CD14-positive monocyte (primary cell): ENCODE data around the gene GPA33. TPM values are rescaled to one million over a fixed set of nuclear protein-coding genes. Genes with fewer than 3 reads are reported as not detected.
A peak's percentile ranks its signal among the peaks of the same experiment; 100 is the strongest.

Experiments used
- DNase-seq, 3 donors: peaks; one replicate each; pipeline ENCODE4 v3.0.0-alpha.2; 2011 to 2022
- H2AFZ ChIP-seq: 2 replicates; pipeline ENCODE4 v1.6.0; 2012; ENCODE audit warnings: mild to moderate bottlenecking, low read depth, low read length, inconsistent platforms; ENCODE audit not compliant: insufficient read depth, poor library complexity, severe bottlenecking
- H3K27ac ChIP-seq, 2 donors: 1 replicate in 1 of 2; 2 replicates in 1 of 2; pipeline ENCODE4 v1.5.1; 2012 to 2013; ENCODE audit warnings: low read length in 2 of 2, control low read depth in 1 of 2, inconsistent platforms in 1 of 2, low read depth in 1 of 2, mild to moderate bottlenecking in 1 of 2
- H3K27me3 ChIP-seq, 2 donors: one replicate each; pipeline versions ENCODE4 v1.6.0 to v1.6.1; 2011 to 2013; ENCODE audit warnings: low read length in 2 of 2; ENCODE audit not compliant: control insufficient read depth in 2 of 2, insufficient read depth in 2 of 2
- H3K36me3 ChIP-seq, 2 donors: replicated peaks in 1 of 2; 1 replicate in 1 of 2; 2 replicates in 1 of 2; pipeline versions ENCODE4 v1.5.1 to v1.6.1; 2012 to 2013; ENCODE audit warnings: low read length in 2 of 2, control low read depth in 1 of 2, inconsistent platforms in 1 of 2, mild to moderate bottlenecking in 1 of 2; ENCODE audit not compliant: insufficient read depth in 2 of 2, control insufficient read depth in 1 of 2
- H3K4me1 ChIP-seq, 2 donors: 1 replicate in 1 of 2; 2 replicates in 1 of 2; pipeline versions ENCODE4 v1.5.1 to v1.6.1; 2012 to 2013; ENCODE audit warnings: low read length in 2 of 2, control low read depth in 1 of 2, inconsistent platforms in 1 of 2, mild to moderate bottlenecking in 1 of 2, moderate library complexity in 1 of 2; ENCODE audit not compliant: insufficient read depth in 2 of 2, control insufficient read depth in 1 of 2
- H3K4me2 ChIP-seq: replicated peaks from 2 replicates; pipeline ENCODE3; 2012; ENCODE audit warnings: low read length, moderate library complexity, mild to moderate bottlenecking; ENCODE audit not compliant: poor library complexity, severe bottlenecking; ENCODE audit errors: extremely low read depth
- H3K4me3 ChIP-seq, 3 experiments: fragments of 200-600 bp in 1 of 3; sonication (generic) in 1 of 3; replicated peaks in 1 of 3; 1 replicate in 2 of 3; 2 replicates in 1 of 3; pipeline ENCODE4 v1.5.1; 2011 to 2013; ENCODE audit warnings: low read length in 3 of 3, mild to moderate bottlenecking in 3 of 3, control low read depth in 2 of 3, low read depth in 2 of 3, inconsistent platforms in 1 of 3, moderate library complexity in 1 of 3
- H3K79me2 ChIP-seq: 2 replicates; pipeline ENCODE4 v1.6.0; 2012; ENCODE audit warnings: mild to moderate bottlenecking, control low read depth, inconsistent platforms, low read length, moderate library complexity; ENCODE audit not compliant: insufficient read depth
- H3K9ac ChIP-seq: 2 replicates; pipeline ENCODE4 v1.6.0; 2017; ENCODE audit warnings: low read length, mild to moderate bottlenecking; ENCODE audit not compliant: insufficient read depth, poor library complexity, severe bottlenecking
- H3K9me3 ChIP-seq, 2 donors: replicated peaks in 1 of 2; 1 replicate in 1 of 2; 2 replicates in 1 of 2; pipeline versions ENCODE4 v1.5.1 to v1.6.1; 2012 to 2013; ENCODE audit warnings: low read length in 2 of 2, control low read depth in 1 of 2; ENCODE audit not compliant: control insufficient read depth in 1 of 2, insufficient read depth in 1 of 2
- H4K20me1 ChIP-seq: 2 replicates; pipeline ENCODE4 v1.6.0; 2012; ENCODE audit warnings: mild to moderate bottlenecking, low read length, control low read depth, moderate library complexity; ENCODE audit not compliant: insufficient read depth
- H3K27ac Mint-ChIP-seq, 7 donors: one replicate each; pipeline ENCODE4 v1.8.0; 2020; ENCODE audit warnings: mild to moderate bottlenecking in 7 of 7, mixed read lengths in 7 of 7, moderate library complexity in 6 of 7, inconsistent platforms in 2 of 7
- H3K27me3 Mint-ChIP-seq, 3 donors: one replicate each; pipeline ENCODE4 v1.8.0; 2021 to 2022; ENCODE audit warnings: low read depth in 3 of 3, mild to moderate bottlenecking in 3 of 3, mixed read lengths in 3 of 3, moderate library complexity in 3 of 3, inconsistent platforms in 1 of 3
- H3K36me3 Mint-ChIP-seq, 2 donors: one replicate each; pipeline ENCODE4 v1.8.0; 2020; ENCODE audit warnings: mixed read lengths in 2 of 2, inconsistent platforms in 1 of 2, mild to moderate bottlenecking in 1 of 2
- H3K4me1 Mint-ChIP-seq: one replicate; pipeline ENCODE4 v1.8.0; 2020; ENCODE audit warnings: mild to moderate bottlenecking, mixed read lengths
- H3K4me3 Mint-ChIP-seq, 2 donors: one replicate each; pipeline ENCODE4 v1.8.0; 2020; ENCODE audit warnings: mild to moderate bottlenecking in 2 of 2, mixed read lengths in 2 of 2, moderate library complexity in 1 of 2
- H3K9me3 Mint-ChIP-seq, 7 donors: one replicate each; pipeline ENCODE4 v1.8.0; 2020 to 2022; ENCODE audit warnings: mixed read lengths in 7 of 7, mild to moderate bottlenecking in 6 of 7, moderate library complexity in 6 of 7, inconsistent platforms in 2 of 7
- CTCF ChIP-seq: fragments of 200-600 bp; IDR thresholded peaks from one replicate; pipeline ENCODE4 v1.8.0; 2022; ENCODE audit warnings: antibody characterized with exemption, mild to moderate bottlenecking
- WGBS: methylation state at CpG from one replicate; pipeline ENCODE4 v1.1.5; 2013; ENCODE audit warnings: missing lambda C conversion rate; ENCODE audit not compliant: insufficient coverage; 5-methylcytosine and 5-hydroxymethylcytosine counted together
- intact Hi-C, 2 donors: fragments of 100-400 bp; cut with micrococcal nuclease; formaldehyde crosslinking; loops; one replicate each; pipeline versions ENCODE4 v1.15.0 to v1.15.1; 2023
- polyA plus RNA-seq, 3 donors: library from polyadenylated mRNA; depleted of rRNA in 1 of 3; unstranded in 2 of 3; stranded (reverse) in 1 of 3; fragments of 300-500 nt in 2 of 3; fragments of >200 nt in 1 of 3; fragmentation: Illumina TruSeq in 2 of 3; gene quantifications; 1 replicate in 2 of 3; 2 replicates in 1 of 3; pipeline ENCODE4 v1.2.3, GENCODE V29; 2012 to 2021

The GPA33 gene
- polyA plus RNA-seq, 3 donors: 0.84 to 1.8 (median 1.8) TPM

GRCh38 chr1:167135281-167135840, 45.2 kb upstream of the GPA33 start:
- Histone ChIP-seq H3K4me1 (no peaks in the 10 kb centered on the region), H3K36me3 (no peaks in the 10 kb centered on the region), H3K79me2 (no peaks in the 10 kb centered on the region), H3K9ac (no peak overlapping the region), H4K20me1 (no peaks in the 10 kb centered on the region), H3K27me3 (no peaks in the 10 kb centered on the region), H3K27ac (no peak overlapping the region), H3K9me3 (no peaks in the 10 kb centered on the region), H3K4me2 (no peak overlapping the region), H2AFZ (no peak overlapping the region), H3K4me3 (no peak overlapping the region)
- Mint-ChIP-seq H3K36me3 (no peaks in the 10 kb centered on the region), H3K9me3 (peaks cover 0 to 2% (median 0%) of the 10 kb centered on the region in 7 donors), H3K4me3 (no peak overlapping the region), H3K4me1 (no peaks in the 10 kb centered on the region), H3K27ac (no peak overlapping the region), H3K27me3 (peaks cover 2 to 5% (median 5%) of the 10 kb centered on the region in 3 donors)
- intact Hi-C loops: no loop called here
- DNase-seq: no peak
- no peak for TF ChIP-seq CTCF
- WGBS: 100% methylated on average over 2 of the region's 4 CpGs

- Histone ChIP-seq H3K9me3 (no peaks in the 10 kb centered on the region), H3K4me1 (no peaks in the 10 kb centered on the region), H4K20me1 (no peaks in the 10 kb centered on the region), H3K9ac (no peak overlapping the region), H2AFZ (no peak overlapping the region), H3K4me2 (no peak overlapping the region), H3K4me3 (no peak overlapping the region), H3K27me3 (no peaks in the 10 kb centered on the region), H3K27ac (no peak overlapping the region), H3K36me3 (no peaks in the 10 kb centered on the region), H3K79me2 (no peaks in the 10 kb centered on the region)
- H3K4me3 Mint-ChIP-seq: no peak overlapping the region
- no peak for DNase-seq
- H3K27me3 Mint-ChIP-seq: peaks cover under 1 to 6% (median 5%) of the 10 kb centered on the region in 3 donors
- peak overlapping the region in 1 of 7 donors; percentile 31 for H3K27ac Mint-ChIP-seq
- TF ChIP-seq CTCF: no peak
- WGBS: 26% methylated on average over 3 of the region's 8 CpGs
- H3K36me3 Mint-ChIP-seq: no peaks in the 10 kb centered on the region
- H3K4me1 Mint-ChIP-seq: no peaks in the 10 kb centered on the region
- intact Hi-C loops: no loop called here
- peaks cover 0 to 2% (median 0%) of the 10 kb centered on the region in 7 donors for H3K9me3 Mint-ChIP-seq
These were observed 42.3 kb upstream of the GPA33 start for GRCh38 chr1:167132301-167133010.
